K562 (cell line): ENCODE measurements around the gene CACNA1A. TPM values are rescaled to one million over a fixed set of nuclear protein-coding genes. Genes with fewer than 3 reads are reported as not detected.
A peak's percentile ranks its signal among the peaks of the same experiment; 100 is the strongest.

ENCODE experiments used
- ATAC-seq: fragments of 200-7000 bp; cut with Tn5 transposase; 3 replicates; pipeline ENCODE4 v1.9.1; 2020; ENCODE audit warnings: moderate library complexity
- BruUV-seq: library from RNA; stranded (reverse); fragments of 400-500 nt; replicated peaks from 2 replicates; lab custom pipeline; 2021; lab: Mats Ljungman, UMichigan
- CTCF ChIA-PET: fragments of 300-600 bp; formaldehyde crosslinking; extraction: SDS; loops from one replicate; lab custom pipeline; 2021; ENCODE audit warnings: low intra/inter-chr PET ratio; lab: Yijun Ruan, JAX
- POLR2A ChIA-PET: fragments of 300-600, 350-650 bp; sonication (Branson Sonifier 250); formaldehyde crosslinking; extraction: SDS; loops from one replicate; lab custom pipeline; 2021; ENCODE audit warnings: antibody characterized with exemption, inconsistent platforms; lab: Yijun Ruan, JAX
- DNase-seq, 4 experiments: peaks; one replicate each; pipeline versions ENCODE4 v3.0.0 to v3.0.0-alpha.2; 2011 to 2018; ENCODE audit warnings: low spot score in 3 of 4, mixed read lengths in 3 of 4; ENCODE audit errors: extremely low read depth in 1 of 4
- FAIRE-seq: peaks from 2 replicates; lab custom pipeline; 2011; peaks lifted over from hg19 to GRCh38; lab: Jason Lieb, UNC
- H2AFZ ChIP-seq: 2 replicates; pipeline ENCODE4 v1.6.0; 2011; ENCODE audit warnings: low read depth, low read length, control low read depth, inconsistent platforms
- H3K27ac ChIP-seq: fragments of 200-600 bp; 3 replicates; pipeline ENCODE4 v1.8.0; 2011; ENCODE audit warnings: low read depth, mild to moderate bottlenecking, control low read depth, inconsistent platforms, low read length, moderate library complexity, mixed read lengths; ENCODE audit errors: extremely low read depth
- H3K27me3 ChIP-seq, 2 experiments: fragments of 300-600 bp in 1 of 2; 2 replicates in 1 of 2; 3 replicates in 1 of 2; pipeline versions ENCODE4 v1.6.0 to v1.8.0; 2011; ENCODE audit warnings: inconsistent platforms in 2 of 2, low read length in 2 of 2, mild to moderate bottlenecking in 1 of 2, mixed read lengths in 1 of 2, moderate library complexity in 1 of 2; ENCODE audit not compliant: control insufficient read depth in 2 of 2, insufficient read depth in 2 of 2
- H3K36me3 ChIP-seq: fragments of 300-600 bp; 3 replicates; pipeline ENCODE4 v1.8.0; 2011; ENCODE audit warnings: mild to moderate bottlenecking, low read length, inconsistent platforms; ENCODE audit not compliant: control insufficient read depth, insufficient read depth
- H3K4me1 ChIP-seq, 2 experiments: fragments of 200-600 bp in 1 of 2; replicated peaks in 1 of 2; 2 replicates in 1 of 2; 3 replicates in 1 of 2; pipeline versions ENCODE4 v1.5.1 to v1.8.0; 2011; ENCODE audit warnings: inconsistent platforms in 2 of 2, low read length in 2 of 2, mild to moderate bottlenecking in 1 of 2, mixed read lengths in 1 of 2, moderate library complexity in 1 of 2; ENCODE audit not compliant: control insufficient read depth in 2 of 2, insufficient read depth in 2 of 2
- H3K4me2 ChIP-seq: 2 replicates; pipeline ENCODE4 v1.6.1; 2011; ENCODE audit warnings: low read length, control low read depth, inconsistent platforms, mixed read lengths; ENCODE audit not compliant: insufficient read depth
- H3K4me3 ChIP-seq: fragments of 200-600 bp; sonication (generic), shearing (Covaris generic); 2 replicates; pipeline ENCODE4 v1.5.1; 2016; ENCODE audit warnings: control low read depth, inconsistent platforms
- H3K79me2 ChIP-seq: fragments of 200-600 bp; 3 replicates; pipeline ENCODE4 v1.8.0; 2011; ENCODE audit warnings: low read length, inconsistent platforms; ENCODE audit not compliant: control insufficient read depth, insufficient read depth
- H3K9ac ChIP-seq, 2 experiments: 2 replicates each; pipeline versions ENCODE4 v1.6.0 to v1.6.1; 2011; ENCODE audit warnings: low read depth in 2 of 2, low read length in 2 of 2, control low read depth in 1 of 2, inconsistent platforms in 1 of 2, mild to moderate bottlenecking in 1 of 2, mixed read lengths in 1 of 2; ENCODE audit not compliant: insufficient read depth in 1 of 2
- H3K9me1 ChIP-seq: one replicate; pipeline ENCODE4 v1.6.0; 2011; ENCODE audit warnings: inconsistent platforms, mild to moderate bottlenecking, low read length, moderate library complexity; ENCODE audit not compliant: control insufficient read depth, insufficient read depth
- H3K9me3 ChIP-seq: replicated peaks from 2 replicates; pipeline ENCODE4 v1.5.1; 2011; ENCODE audit warnings: low read depth, low read length, inconsistent platforms; ENCODE audit not compliant: control insufficient read depth, insufficient read depth
- H4K20me1 ChIP-seq: replicated peaks from 2 replicates; pipeline ENCODE4 v1.6.1; 2011; ENCODE audit warnings: low read length, inconsistent platforms, mixed read lengths; ENCODE audit not compliant: control insufficient read depth, insufficient read depth
- ADNP ChIP-seq: fragments of 200-800 bp; sonication (Bioruptor generic); IDR thresholded peaks from 2 replicates; pipeline ENCODE4 v1.6.1; 2016; ENCODE audit warnings: missing genetic modification characterization, missing compliant biosample characterization
- BCOR ChIP-seq: fragments of 450-650 bp; IDR thresholded peaks from 2 replicates; pipeline ENCODE4 v1.6.1; 2016
- ESRRA ChIP-seq: fragments of 450-650 bp; IDR thresholded peaks from 2 replicates; pipeline ENCODE4 v1.6.1; 2014; ENCODE audit warnings: low read depth, mild to moderate bottlenecking, moderate library complexity, borderline replicate concordance
- IFI16 ChIP-seq: fragments of 250-450 bp; sonication (Bioruptor Pico); IDR thresholded peaks from 2 replicates; pipeline ENCODE4 v2.1.2; 2022; ENCODE audit warnings: mild to moderate bottlenecking, inconsistent platforms
- KDM1A ChIP-seq, 2 experiments: fragments of 450-650 bp; IDR thresholded peaks; 2 replicates each; pipeline ENCODE4 v1.6.1; 2016; ENCODE audit warnings: mild to moderate bottlenecking in 2 of 2
- MECOM ChIP-seq: fragments of 250-450 bp; sonication (Bioruptor Pico); IDR thresholded peaks from 2 replicates; pipeline ENCODE4 v1.8.0; 2022; ENCODE audit warnings: inconsistent platforms
- NCOR1 ChIP-seq: fragments of 450-650 bp; IDR thresholded peaks from 2 replicates; pipeline ENCODE4 v1.6.1; 2016; ENCODE audit warnings: mild to moderate bottlenecking, moderate library complexity
- NR2C2 ChIP-seq, 2 experiments: fragments of 200-800 bp in 1 of 2; sonication (Bioruptor generic) in 1 of 2; sonication (generic) in 1 of 2; formaldehyde crosslinking in 1 of 2; IDR thresholded peaks; 2 replicates each; pipeline versions ENCODE4 v1.6.1 to v1.8.0; 2016 to 2022; ENCODE audit warnings: mild to moderate bottlenecking in 1 of 2, missing compliant biosample characterization in 1 of 2, missing genetic modification characterization in 1 of 2, missing genetic modification reagents in 1 of 2
- RAD21 ChIP-seq, 2 experiments: fragments of 250-450 bp in 1 of 2; fragments of 450-650 bp in 1 of 2; sonication (Bioruptor Pico) in 1 of 2; formaldehyde crosslinking in 1 of 2; IDR thresholded peaks in 1 of 2; conservative IDR thresholded peaks in 1 of 2; 2 replicates each; pipeline versions ENCODE4 v1.4.0 to v1.8.0; 2020 to 2022; ENCODE audit warnings: mild to moderate bottlenecking in 2 of 2, moderate library complexity in 1 of 2
- RBM25 ChIP-seq: fragments of 200-400 bp; formaldehyde crosslinking; IDR thresholded peaks from 2 replicates; pipeline ENCODE4 v1.6.1; 2018; ENCODE audit warnings: low read length, low read depth, moderate library complexity; ENCODE audit not compliant: severe bottlenecking
- SMARCC2 ChIP-seq: fragments of 450-650 bp; IDR thresholded peaks from 2 replicates; pipeline ENCODE4 v1.6.1; 2017; ENCODE audit warnings: antibody characterized with exemption, moderate library complexity, mild to moderate bottlenecking, low read depth
- WGBS: fragments of 100-300 bp; shearing (Covaris generic); methylation state at CpG from one replicate; pipeline ENCODE4 v1.1.6; 2016; ENCODE audit warnings: low coverage, mixed read lengths; ENCODE audit not compliant: insufficient coverage; ENCODE audit errors: missing lambda C conversion rate; 5-methylcytosine and 5-hydroxymethylcytosine counted together
- in situ Hi-C: fragments of 300-500 bp; cut with MboI; formaldehyde crosslinking; loops from 4 replicates; pipeline ENCODE4 v1.15.0; 2018; ENCODE audit warnings: inconsistent platforms, mixed read lengths
- intact Hi-C: fragments of 100-400 bp; cut with micrococcal nuclease; formaldehyde crosslinking; loops from 2 replicates; pipeline ENCODE4 v1.14.2; 2022
- polyA plus RNA-seq, 8 experiments: library from polyadenylated mRNA; depleted of rRNA in 4 of 8; stranded (reverse) in 5 of 8; unstranded in 3 of 8; fragments of >200 nt; fragmentation: Nextera tagmentation in 2 of 8; fragmentation: Illumina TruSeq in 1 of 8; extraction: Ambion mirVana in 2 of 8; extraction: Trizol in 1 of 8; gene quantifications; 2 replicates each; pipeline versions ENCODE4 v1.2.1 to v1.2.3, GENCODE V29; 2011 to 2014; ENCODE audit warnings: inconsistent platforms in 1 of 8, missing spikeins in 1 of 8
- total RNA-seq, 7 experiments: library from RNA; depleted of rRNA in 6 of 7; stranded (reverse); fragments of >200 nt in 6 of 7; fragmentation: Illumina TruSeq in 2 of 7; extraction: Trizol in 2 of 7; gene quantifications; 2 replicates each; pipeline versions ENCODE4 v1.2.1 to v1.2.3, GENCODE V29; 2011 to 2021; ENCODE audit warnings: low replicate concordance in 1 of 7

CACNA1A gene
- total and polyA plus RNA-seq, 9 of the 15 experiments (the other 6 are each of a cell fraction or from before 2014, with no cell fraction given) = 0.03 to 0.20 (median 0.09) TPM; not detected in 1

DNA sequence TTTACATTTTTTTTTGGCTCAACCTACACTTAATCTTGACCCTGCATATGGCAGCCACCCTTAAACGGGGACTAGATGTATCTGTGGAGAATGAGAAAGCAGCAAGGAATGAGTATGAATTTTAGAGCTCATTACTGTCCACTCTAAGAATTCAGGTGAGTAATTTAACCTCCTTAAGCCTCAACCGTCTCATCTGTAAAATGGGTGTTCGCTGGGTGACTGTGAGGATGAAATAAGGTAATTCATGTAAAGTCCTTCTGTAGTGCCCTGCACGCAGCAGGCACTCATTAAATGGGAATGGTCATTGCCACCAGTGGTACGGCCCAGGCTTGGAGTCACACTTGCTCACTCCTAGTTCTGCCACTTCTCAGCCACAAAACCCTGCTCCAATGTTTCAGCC lies 135.3 kb downstream of the CACNA1A start:
- 8% methylated on average over 5 of the region's 5 CpGs for WGBS
- no peak for ATAC-seq
- CTCF ChIA-PET = no interaction called here
- no peaks in the 10 kb centered on the region for H3K9me3 ChIP-seq
- TF ChIP-seq RBM25 (peak; percentile 82), ADNP (0 out of 2 replicates have a peak, but pooled peaks have one; percentile 10), BCOR (peak; percentile 45; the same call in 1 of the 2 replicates), NR2C2 (CRISPR knock-in tag; IDR thresholded peaks at IDR 0.05) (no peak), NR2C2 (tag; IDR thresholded peaks at IDR 0.05) (no peak), ESRRA (peak; percentile 51; the same call in 1 of the 2 replicates), KDM1A (IDR thresholded peaks at IDR 0.05) (0 out of 4 replicates have a peak, but pooled peaks of 1 of the 2 experiments have one; percentile 23), IFI16 (no peak), MECOM (CRISPR knock-in tag) (no peak), SMARCC2 (no peak), RAD21 (CRISPR knock-in tag; conservative IDR thresholded peaks at IDR 0.05 in 1 of 2, IDR thresholded peaks at IDR 0.05 in 1 of 2) (no peak), NCOR1 (no peak)
- no TSS peak for BruUV-seq
- H3K4me1 ChIP-seq = no peaks in the 10 kb centered on the region
- peaks cover 3 to 26% of the 10 kb centered on the region in 2 experiments; a peak in 4 of 5 replicates for H3K27me3 ChIP-seq
- no peaks in the 10 kb centered on the region for H3K79me2 ChIP-seq
- in situ Hi-C loops (no loop called here), intact Hi-C loops (no loop called here)
- H3K4me3 ChIP-seq = no peak overlapping the region
- H3K9me1 ChIP-seq = no peaks in the 10 kb centered on the region
- no peak overlapping the region for H2AFZ ChIP-seq
- H3K4me2 ChIP-seq = no peak overlapping the region
- H3K9ac ChIP-seq = no peak overlapping the region
- H3K36me3 ChIP-seq = no peaks in the 10 kb centered on the region
- no peak for FAIRE-seq
- POLR2A ChIA-PET = no interaction called here
- no peak for DNase-seq
- no peaks in the 10 kb centered on the region for H4K20me1 ChIP-seq
- no peak overlapping the region for H3K27ac ChIP-seq
